Activated CD8-positive, alpha-beta T cell treated with anti-CD3 and anti-CD28 coated beads, Interleukin-2, amount 10 ng/mL, durations not matched to agents 7 days and 5 days (primary cell): ENCODE measurements around the gene ZC3HAV1L. TPM values are rescaled to one million over a fixed set of nuclear protein-coding genes. Genes with fewer than 3 reads are reported as not detected.
"Not testable (repeated sequence)": the region's sequence is repeated elsewhere in the genome, so short reads cannot be mapped to it uniquely, and the experiment has no call there.

Experiments used
- ATAC-seq: fragments of 150-1000 bp; cut with Tn5 transposase; one replicate; pipeline ENCODE4 v1.10.0; 2021; ENCODE audit warnings: moderate library complexity
- CTCF ChIA-PET: fragments of 350-600 bp; sonication (Branson Sonifier 250); formaldehyde crosslinking; loops from one replicate; lab custom pipeline; 2021; ENCODE audit warnings: antibody characterized with exemption; lab: Charles Lee
- POLR2A ChIA-PET: fragments of 350-600 bp; sonication (Branson Sonifier 250); formaldehyde crosslinking; loops from one replicate; lab custom pipeline; 2021; ENCODE audit warnings: antibody characterized with exemption; lab: Charles Lee
- DNase-seq: peaks from one replicate; pipeline ENCODE4 v3.0.0-alpha.2; 2020
- H3K27ac Mint-ChIP-seq: one replicate; pipeline ENCODE4 v1.8.0; 2021; ENCODE audit warnings: mild to moderate bottlenecking, mixed read lengths
- H3K27me3 Mint-ChIP-seq: one replicate; pipeline ENCODE4 v1.8.0; 2021; ENCODE audit warnings: low read depth, mixed read lengths
- H3K36me3 Mint-ChIP-seq: one replicate; pipeline ENCODE4 v1.8.0; 2021; ENCODE audit warnings: low read depth, mixed read lengths
- H3K4me1 Mint-ChIP-seq: one replicate; pipeline ENCODE4 v1.8.0; 2021; ENCODE audit warnings: low read depth, mixed read lengths
- H3K4me3 Mint-ChIP-seq: one replicate; pipeline ENCODE4 v1.8.0; 2021; ENCODE audit warnings: mild to moderate bottlenecking, mixed read lengths
- H3K9me3 Mint-ChIP-seq: one replicate; pipeline ENCODE4 v1.8.0; 2022; ENCODE audit warnings: mixed read lengths; ENCODE audit not compliant: insufficient read depth
- total RNA-seq, 2 experiments: library from RNA; stranded (reverse); gene quantifications; one replicate each; pipeline ENCODE4 v1.2.3, GENCODE V29; 2021

Gene ZC3HAV1L
- 10 to 100 TPM; 17.3 to 20.2 TPM for total RNA-seq

DNA sequence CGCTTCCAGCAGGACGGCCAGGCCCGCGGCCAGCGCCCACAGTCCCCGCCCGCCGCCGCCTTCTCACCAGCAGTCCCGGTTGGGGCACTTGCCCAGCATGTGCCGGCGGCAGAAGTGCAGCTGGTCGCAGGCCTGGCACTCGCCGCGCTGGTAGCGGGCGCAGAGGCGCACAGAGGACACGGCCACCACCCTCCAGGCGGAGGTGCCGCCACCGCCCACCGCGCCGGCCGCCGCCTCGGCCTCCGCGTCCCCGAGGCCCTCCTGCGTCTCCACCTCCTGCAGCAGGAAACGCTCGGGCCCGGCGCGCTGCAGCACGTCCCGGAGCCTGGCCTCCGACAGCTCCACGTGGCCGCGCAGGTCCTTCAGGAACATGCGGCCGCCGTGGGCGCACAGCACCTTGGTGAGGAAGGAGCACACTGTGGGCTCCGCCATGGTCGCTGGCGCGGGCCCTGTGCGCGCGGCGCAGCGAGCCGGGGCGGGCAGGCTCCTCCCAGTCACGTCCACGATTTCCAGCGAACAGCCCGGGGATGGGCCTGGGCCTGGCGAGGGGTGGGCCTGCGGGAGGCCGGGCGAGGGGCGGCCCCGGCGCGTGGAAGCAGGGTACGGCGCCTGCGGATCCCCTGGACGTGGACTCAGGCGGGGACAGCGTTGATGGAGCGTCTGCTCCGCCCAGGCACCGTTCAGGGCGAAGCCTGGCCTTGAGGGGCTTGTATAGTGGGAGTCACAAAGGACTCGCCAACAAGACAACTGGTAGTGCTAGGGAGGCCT lies at the start of gene ZC3HAV1L:
ZC3HAV1L (minus strand) TSS at position 457 of the 768 bp plus-strand sequence; CDS start at position 432, 25 bp downstream.
- CTCF ChIA-PET, result interaction anchor here (0.9 to 2.0 kb wide), 4 partner anchors 19 to 149 kb away, joined by 3 to 8 read pairs (median 4); no protein-coding TSS in a partner anchor
- peaks cover 37% of the 10 kb centered on the region for H3K4me1 Mint-ChIP-seq
- peak within 1 kb of the TSS; percentile 83 for H3K4me3 Mint-ChIP-seq
- DNase-seq, result peak; percentile 66
- peaks cover 26% of the 10 kb centered on the region for H3K36me3 Mint-ChIP-seq
- H3K27me3 Mint-ChIP-seq, result peaks cover 5% of the 10 kb centered on the region
- H3K9me3 Mint-ChIP-seq, result no peaks in the 10 kb centered on the region
- POLR2A ChIA-PET, result interaction anchor here (0.6 to 1.4 kb wide), 4 partner anchors 14 to 324 kb away, joined by 3 to 5 read pairs (median 4); partner anchors contain the start of gene LUC7L2
- peak; percentile 79 for ATAC-seq
- peak within 1 kb of the TSS; percentile 90 for H3K27ac Mint-ChIP-seq

DNA sequence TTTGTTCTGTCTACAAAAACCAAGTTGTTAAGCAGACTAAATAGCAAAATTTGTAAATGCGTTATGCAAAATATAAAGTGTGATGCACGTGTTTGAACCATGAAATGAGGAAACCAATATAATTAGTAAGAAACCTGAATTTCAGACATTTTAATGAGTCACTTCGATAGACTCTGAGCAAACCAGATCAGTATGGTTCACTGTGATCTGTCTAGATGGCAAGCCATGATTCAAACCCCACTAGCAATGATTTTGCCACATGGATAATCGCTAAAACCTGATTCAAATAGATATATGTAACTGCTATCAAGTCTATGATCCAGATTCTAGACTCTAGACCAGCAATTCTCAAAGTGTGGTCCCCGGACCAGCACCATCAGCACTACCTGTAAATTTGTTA lies 48.9 kb upstream of the ZC3HAV1L start:
- H3K4me1 Mint-ChIP-seq, result peaks cover 92% of the 10 kb centered on the region
- H3K27ac Mint-ChIP-seq, result peak overlapping the region; percentile 64
- DNase-seq, result no peak
- ATAC-seq, result no peak
- H3K4me3 Mint-ChIP-seq, result peak overlapping the region; percentile 12
- H3K9me3 Mint-ChIP-seq, result no peaks in the 10 kb centered on the region
- POLR2A ChIA-PET, result interaction anchor here (0.6 to 1.2 kb wide), 3 partner anchors 9 to 275 kb away, joined by 3 to 4 read pairs (median 3); partner anchors contain the start of gene LUC7L2
- peaks cover 97% of the 10 kb centered on the region for H3K36me3 Mint-ChIP-seq
- H3K27me3 Mint-ChIP-seq, result no peaks in the 10 kb centered on the region
- CTCF ChIA-PET, result interaction anchor here (3.8 to 4.2 kb wide), 2 partner anchors 10 kb away, joined by 21 to 31 read pairs; no protein-coding TSS in a partner anchor

- DNase-seq, result no peak
- Mint-ChIP-seq H3K4me3 (no peak overlapping the region), H3K9me3 (no peaks in the 10 kb centered on the region), H3K36me3 (peaks cover 98% of the 10 kb centered on the region), H3K27me3 (no peaks in the 10 kb centered on the region), H3K4me1 (peaks cover 92% of the 10 kb centered on the region), H3K27ac (peak overlapping the region; percentile 71)
- POLR2A ChIA-PET, result interaction anchor here (2.6 kb wide), 1 partner anchor 14 kb away, joined by 11 read pairs; no protein-coding TSS in a partner anchor
- CTCF ChIA-PET, result interaction anchor here (0.6 kb wide), 1 partner anchor 14 kb away, joined by 3 read pairs; no protein-coding TSS in a partner anchor
- no peak for ATAC-seq
These were observed 45.7 kb upstream of the ZC3HAV1L start for GRCh38 chr7:139081584-139081983.

DNA sequence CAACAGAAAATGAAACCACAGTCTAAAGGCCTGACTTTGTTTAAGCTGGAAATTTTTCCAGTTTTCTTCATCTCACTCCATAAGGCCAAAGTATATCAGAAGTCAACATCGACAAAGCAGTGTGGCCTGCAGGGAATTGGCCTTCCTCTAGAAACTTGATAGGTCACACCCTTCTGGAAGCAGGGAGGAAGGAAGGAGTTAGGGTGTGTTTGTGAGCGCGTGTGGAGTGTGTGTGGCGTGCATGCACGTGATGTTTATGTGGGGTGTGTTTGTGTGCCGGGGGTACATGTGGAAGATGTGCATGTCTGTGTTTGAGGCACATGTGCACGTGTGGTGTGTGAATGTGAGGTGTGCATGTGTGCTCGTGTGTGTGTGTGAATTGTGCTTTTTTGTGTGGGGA lies 45.1 kb upstream of the ZC3HAV1L start:
- no peaks in the 10 kb centered on the region for H3K27me3 Mint-ChIP-seq
- ATAC-seq, result peak; percentile 15
- no peaks in the 10 kb centered on the region for H3K9me3 Mint-ChIP-seq
- peak overlapping the region; percentile 19 for H3K4me3 Mint-ChIP-seq
- peak overlapping the region; percentile 71 for H3K27ac Mint-ChIP-seq
- POLR2A ChIA-PET, result interaction anchor here (1.1 to 2.6 kb wide), 2 partner anchors 12 to 14 kb away, joined by 3 to 11 read pairs; no protein-coding TSS in a partner anchor
- H3K36me3 Mint-ChIP-seq, result peaks cover 97% of the 10 kb centered on the region
- CTCF ChIA-PET, result interaction anchor here (1.3 kb wide), 2 partner anchors 14 to 17 kb away, joined by 3 to 4 read pairs; no protein-coding TSS in a partner anchor
- no peak for DNase-seq
- H3K4me1 Mint-ChIP-seq, result peaks cover 91% of the 10 kb centered on the region

- ChIA-PET POLR2A (interaction anchor here (0.9 to 2.6 kb wide), 3 partner anchors 11 to 15 kb away, joined by 3 to 11 read pairs (median 4); no protein-coding TSS in a partner anchor), CTCF (interaction anchor here (1.0 to 1.3 kb wide), 3 partner anchors 8 to 16 kb away, joined by 3 to 5 read pairs (median 4); no protein-coding TSS in a partner anchor)
- Mint-ChIP-seq H3K4me3 (no peak overlapping the region), H3K36me3 (peaks cover 96% of the 10 kb centered on the region), H3K27me3 (no peaks in the 10 kb centered on the region), H3K27ac (peak overlapping the region; percentile 67), H3K4me1 (peaks cover 90% of the 10 kb centered on the region), H3K9me3 (no peaks in the 10 kb centered on the region)
- ATAC-seq (no peak), DNase-seq (no peak)
These were observed 44.0 kb upstream of the ZC3HAV1L start for GRCh38 chr7:139079861-139080260.

DNA sequence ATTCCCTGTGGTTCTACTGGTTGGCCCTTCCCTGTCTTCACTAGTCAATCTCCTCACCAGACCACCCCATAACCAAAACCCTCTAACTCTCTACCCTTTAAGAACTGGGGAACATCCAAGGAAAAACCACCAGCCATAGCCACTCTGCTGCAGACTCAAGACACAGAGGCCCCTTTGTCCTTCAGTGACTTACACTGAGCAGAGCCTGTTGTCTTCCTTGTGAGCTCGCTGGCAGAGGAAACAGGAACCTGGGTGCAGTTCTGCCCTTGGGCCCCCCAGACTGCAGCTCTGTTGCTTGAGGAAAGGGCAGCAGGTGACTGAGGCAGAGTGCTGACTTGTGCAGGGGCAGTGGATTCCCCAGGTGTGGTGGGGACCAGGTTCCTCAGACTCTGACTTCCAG lies 43.1 kb upstream of the ZC3HAV1L start:
- ATAC-seq (no peak), DNase-seq (no peak)
- Mint-ChIP-seq H3K27ac (peak overlapping the region; percentile 67), H3K27me3 (no peaks in the 10 kb centered on the region), H3K4me3 (no peak overlapping the region), H3K9me3 (no peaks in the 10 kb centered on the region), H3K36me3 (peaks cover 93% of the 10 kb centered on the region), H3K4me1 (peaks cover 87% of the 10 kb centered on the region)
- POLR2A ChIA-PET, result no interaction called here
- CTCF ChIA-PET, result interaction anchor here (1.5 kb wide), 1 partner anchor 26 kb away, joined by 3 read pairs; no protein-coding TSS in a partner anchor

DNA sequence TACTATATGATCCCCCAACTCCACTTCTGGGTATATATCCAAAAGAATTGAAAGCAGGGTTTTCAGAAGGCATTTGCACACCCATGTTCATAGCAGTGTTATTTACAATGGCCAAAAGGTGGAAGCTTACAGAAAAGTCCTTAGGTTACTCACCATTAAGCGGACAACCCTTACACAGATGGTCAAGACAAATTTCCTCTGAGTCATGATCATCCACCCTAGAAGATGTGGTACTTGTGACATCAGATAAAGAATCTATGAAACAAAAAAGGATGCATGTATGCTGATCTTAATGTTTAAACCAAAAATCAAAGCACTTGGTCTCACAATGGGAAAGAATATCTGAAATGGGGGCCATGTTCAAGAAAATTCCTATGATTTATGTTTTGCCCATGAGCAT lies 42.6 kb upstream of the ZC3HAV1L start:
- ChIA-PET POLR2A (no interaction called here), CTCF (interaction anchor here (1.5 to 4.2 kb wide), 2 partner anchors 16 to 26 kb away, joined by 3 to 43 read pairs; no protein-coding TSS in a partner anchor)
- Mint-ChIP-seq H3K27ac (peak overlapping the region; percentile 67), H3K4me1 (peaks cover 88% of the 10 kb centered on the region), H3K36me3 (peaks cover 93% of the 10 kb centered on the region), H3K4me3 (no peak overlapping the region), H3K9me3 (no peaks in the 10 kb centered on the region), H3K27me3 (no peaks in the 10 kb centered on the region)
- DNase-seq (no peak), ATAC-seq (no peak)

GRCh38 chr7:139077706-139078105 lies 41.9 kb upstream of the ZC3HAV1L start:
- H3K36me3 Mint-ChIP-seq, result peaks cover 89% of the 10 kb centered on the region
- ATAC-seq, POLR2A ChIA-PET, H3K4me3 Mint-ChIP-seq, DNase-seq, H3K9me3 Mint-ChIP-seq, H3K27me3 Mint-ChIP-seq: not testable (repeated sequence)
- CTCF ChIA-PET, result interaction anchor here (1.5 to 4.2 kb wide), 2 partner anchors 17 to 27 kb away, joined by 3 to 43 read pairs; no protein-coding TSS in a partner anchor
- peaks cover 85% of the 10 kb centered on the region for H3K4me1 Mint-ChIP-seq
- H3K27ac Mint-ChIP-seq, result peak overlapping the region; percentile 67

DNA sequence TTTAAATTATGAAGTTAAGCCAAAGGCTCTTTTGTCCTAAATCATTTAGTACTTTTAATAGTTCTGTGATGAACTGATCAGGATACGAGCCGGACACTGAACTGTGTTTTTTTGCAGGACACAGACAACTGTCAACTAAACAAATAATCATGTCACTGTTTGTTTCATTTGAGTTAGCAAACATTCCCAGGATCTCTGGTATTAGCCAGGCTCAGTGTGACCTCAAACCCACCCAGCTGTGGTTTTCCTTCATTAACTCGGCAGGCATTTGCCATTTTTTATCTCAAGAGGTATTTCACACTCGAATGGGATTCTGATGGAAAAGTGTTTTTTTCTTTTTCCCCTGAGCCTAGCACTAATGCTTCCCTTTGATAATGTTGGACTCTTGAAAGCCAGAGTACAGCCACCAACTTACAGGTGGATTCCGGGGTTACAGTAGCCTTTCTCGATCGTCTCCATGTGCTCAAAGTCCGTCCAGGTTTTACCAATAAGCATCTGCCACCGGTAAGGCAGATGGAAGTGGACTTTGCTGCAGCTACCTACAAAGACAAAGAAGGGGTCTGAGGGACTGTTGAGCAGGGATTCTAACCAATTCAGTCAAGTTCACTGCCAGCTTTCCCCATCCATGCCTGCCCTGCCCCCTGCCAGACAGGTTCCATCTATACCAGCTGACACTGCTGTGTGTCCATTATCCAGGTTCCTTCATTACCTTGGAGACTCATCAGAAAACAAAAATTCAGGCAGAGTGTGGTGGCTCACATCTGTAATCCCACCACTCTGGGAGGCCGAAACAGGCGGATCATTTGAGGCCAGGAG lies 40.2 kb upstream of the ZC3HAV1L start:
- Mint-ChIP-seq H3K9me3 (no peaks in the 10 kb centered on the region), H3K4me3 (no peak overlapping the region), H3K36me3 (peaks cover 90% of the 10 kb centered on the region), H3K27me3 (no peaks in the 10 kb centered on the region), H3K27ac (peak overlapping the region; percentile 77), H3K4me1 (peaks cover 86% of the 10 kb centered on the region)
- peak; percentile 21 for DNase-seq
- ATAC-seq, result no peak
- CTCF ChIA-PET, result interaction anchor here (1.2 to 5.5 kb wide), 23 partner anchors 9 to 299 kb away, joined by 3 to 43 read pairs (median 10); a partner anchor contains a TSS
- POLR2A ChIA-PET, result interaction anchor here (1.4 to 2.4 kb wide), 3 partner anchors 10 to 19 kb away, joined by 5 to 10 read pairs (median 6); no protein-coding TSS in a partner anchor

GRCh38 chr7:139075031-139075652 lies 39.3 kb upstream of the ZC3HAV1L start:
- peaks cover 76% of the 10 kb centered on the region for H3K4me1 Mint-ChIP-seq
- ATAC-seq, result peak; percentile 58
- CTCF ChIA-PET, result interaction anchor here (0.6 to 5.5 kb wide), 35 partner anchors 10 to 301 kb away, joined by 3 to 43 read pairs (median 5); a partner anchor contains a TSS
- no peaks in the 10 kb centered on the region for H3K27me3 Mint-ChIP-seq
- POLR2A ChIA-PET, result interaction anchor here (0.6 to 2.4 kb wide), 8 partner anchors 11 to 58 kb away, joined by 3 to 10 read pairs (median 4); no protein-coding TSS in a partner anchor
- DNase-seq, result peak; percentile 86
- H3K4me3 Mint-ChIP-seq, result peak overlapping the region; percentile 46
- peak overlapping the region; percentile 86 for H3K27ac Mint-ChIP-seq
- H3K9me3 Mint-ChIP-seq, result no peaks in the 10 kb centered on the region
- H3K36me3 Mint-ChIP-seq, result peaks cover 83% of the 10 kb centered on the region
